Effector memory CD8-positive, alpha-beta T cell (primary cell): ENCODE data around the gene KCTD16.

Experiments used
- ATAC-seq: fragments of 150-1000 bp; cut with Tn5 transposase; replicated peaks from 2 replicates; pipeline ENCODE4 v1.10.0; 2021; ENCODE audit warnings: mild to moderate bottlenecking, moderate library complexity
- DNase-seq, 3 experiments: peaks; one replicate each; pipeline ENCODE4 v3.0.0; 2021
- H3K27ac Mint-ChIP-seq, 2 donors: one replicate each; pipeline ENCODE4 v1.8.0; 2022; ENCODE audit warnings: mild to moderate bottlenecking in 2 of 2, mixed read lengths in 2 of 2, moderate library complexity in 2 of 2
- H3K27me3 Mint-ChIP-seq, 2 donors: one replicate each; pipeline ENCODE4 v1.8.0; 2022; ENCODE audit warnings: mixed read lengths in 2 of 2
- H3K36me3 Mint-ChIP-seq: one replicate; pipeline ENCODE4 v1.8.0; 2022; ENCODE audit warnings: mild to moderate bottlenecking, moderate library complexity, mixed read lengths; ENCODE audit not compliant: insufficient read depth
- H3K4me1 Mint-ChIP-seq, 2 donors: one replicate each; pipeline ENCODE4 v1.8.0; 2022; ENCODE audit warnings: low read depth in 2 of 2, mixed read lengths in 2 of 2
- H3K4me3 Mint-ChIP-seq, 2 donors: one replicate each; pipeline ENCODE4 v1.8.0; 2022; ENCODE audit warnings: mild to moderate bottlenecking in 2 of 2, mixed read lengths in 2 of 2, moderate library complexity in 2 of 2
- H3K9me3 Mint-ChIP-seq, 2 donors: one replicate each; pipeline ENCODE4 v1.8.0; 2022; ENCODE audit warnings: mixed read lengths in 2 of 2

KCTD16 gene

GRCh38 chr5:144465441-144465840 is 294.8 kb downstream of the KCTD16 start:
- Mint-ChIP-seq H3K36me3 (no peaks in the 10 kb centered on the region), H3K27me3 (no peaks in the 10 kb centered on the region), H3K9me3 (peaks cover 8 to 14% of the 10 kb centered on the region in 2 donors), H3K4me3 (no peak overlapping the region), H3K4me1 (no peaks in the 10 kb centered on the region), H3K27ac (no peak overlapping the region)
- no peak for DNase-seq
- ATAC-seq: no peak

DNA sequence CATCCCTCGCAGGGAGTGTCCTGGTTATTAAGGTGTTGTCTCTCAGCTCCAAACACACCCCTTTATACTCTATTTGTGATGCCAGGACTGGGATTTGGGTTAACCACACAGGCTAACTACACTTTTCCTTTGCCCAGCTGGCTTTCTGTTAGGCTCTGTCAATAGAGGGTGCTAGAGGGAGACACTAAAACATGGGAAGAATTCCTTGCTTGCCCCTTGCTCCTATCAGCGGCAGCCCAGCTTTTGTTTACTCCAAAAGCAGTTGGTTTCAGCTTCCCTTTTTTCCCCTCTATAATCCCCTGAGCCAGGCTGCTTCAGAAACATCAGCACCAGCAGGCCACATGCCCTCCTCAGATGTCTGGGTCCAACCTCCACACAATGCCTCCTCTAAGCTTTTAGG is 297.1 kb downstream of the KCTD16 start:
- H3K36me3 Mint-ChIP-seq: no peaks in the 10 kb centered on the region
- H3K9me3 Mint-ChIP-seq: peaks cover 0 to 8% of the 10 kb centered on the region in 2 donors
- H3K4me3 Mint-ChIP-seq: no peak overlapping the region
- DNase-seq (no peak), ATAC-seq (no peak)
- H3K27me3 Mint-ChIP-seq: no peaks in the 10 kb centered on the region
- no peak overlapping the region for H3K27ac Mint-ChIP-seq
- no peaks in the 10 kb centered on the region for H3K4me1 Mint-ChIP-seq

- no peak for ATAC-seq
- no peaks in the 10 kb centered on the region for H3K36me3 Mint-ChIP-seq
- no peaks in the 10 kb centered on the region for H3K4me1 Mint-ChIP-seq
- DNase-seq: no peak
- H3K27me3 Mint-ChIP-seq: no peaks in the 10 kb centered on the region
- no peak overlapping the region for H3K4me3 Mint-ChIP-seq
- H3K9me3 Mint-ChIP-seq: peaks cover 0 to 8% of the 10 kb centered on the region in 2 donors
- H3K27ac Mint-ChIP-seq: no peak overlapping the region
Observed at GRCh38 chr5:144468571-144468970, 297.9 kb downstream of the KCTD16 start.

GRCh38 chr5:144469106-144469505 is 298.4 kb downstream of the KCTD16 start:
- ATAC-seq (no peak), DNase-seq (no peak)
- Mint-ChIP-seq H3K36me3 (no peaks in the 10 kb centered on the region), H3K4me1 (no peaks in the 10 kb centered on the region), H3K27ac (no peak overlapping the region), H3K4me3 (no peak overlapping the region), H3K9me3 (peaks cover 0 to 8% of the 10 kb centered on the region in 2 donors), H3K27me3 (no peaks in the 10 kb centered on the region)

DNA sequence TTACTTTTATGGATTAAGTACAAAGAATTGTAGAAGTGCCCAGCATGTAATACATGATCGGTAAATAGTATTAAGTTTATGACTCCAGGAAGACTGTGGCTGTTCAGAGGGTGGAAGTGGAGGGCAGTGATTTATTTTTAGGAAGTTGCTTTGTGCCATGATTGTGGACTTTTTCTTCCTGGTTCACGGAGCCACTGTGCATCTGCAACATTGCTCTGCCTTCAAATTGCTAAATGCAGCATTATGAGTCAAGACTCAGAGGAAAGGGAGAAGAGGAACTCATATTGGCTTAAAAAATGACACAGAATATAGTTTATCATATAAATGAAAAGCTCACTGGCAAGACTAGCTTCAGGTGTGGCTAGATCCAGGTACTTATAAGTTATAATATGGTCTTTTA is 301.5 kb downstream of the KCTD16 start:
- no peaks in the 10 kb centered on the region for H3K36me3 Mint-ChIP-seq
- H3K27me3 Mint-ChIP-seq: no peaks in the 10 kb centered on the region
- ATAC-seq (no peak), DNase-seq (no peak)
- H3K27ac Mint-ChIP-seq: no peak overlapping the region
- peaks cover 7% of the 10 kb centered on the region in 2 donors for H3K9me3 Mint-ChIP-seq
- H3K4me3 Mint-ChIP-seq: no peak overlapping the region
- no peaks in the 10 kb centered on the region for H3K4me1 Mint-ChIP-seq

DNA sequence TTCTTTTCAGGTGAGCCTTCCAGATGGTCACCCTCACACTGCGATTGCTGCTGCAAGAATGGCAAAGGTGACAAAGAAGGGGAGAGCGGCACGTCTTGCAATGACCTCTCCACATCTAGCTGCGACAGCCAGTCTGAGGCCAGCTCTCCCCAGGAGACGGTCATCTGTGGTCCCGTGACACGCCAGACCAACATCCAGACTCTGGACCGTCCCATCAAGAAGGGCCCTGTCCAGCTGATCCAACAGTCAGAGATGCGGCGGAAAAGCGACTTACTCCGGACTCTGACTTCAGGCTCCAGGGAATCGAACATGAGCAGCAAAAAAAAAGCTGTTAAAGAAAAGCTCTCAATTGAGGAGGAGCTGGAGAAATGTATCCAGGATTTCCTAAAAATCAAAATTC is 303.0 kb downstream of the KCTD16 start:
- no peak for DNase-seq
- peaks cover 4 to 7% of the 10 kb centered on the region in 2 donors for H3K9me3 Mint-ChIP-seq
- ATAC-seq: no peak
- H3K27me3 Mint-ChIP-seq: no peaks in the 10 kb centered on the region
- H3K4me3 Mint-ChIP-seq: no peak overlapping the region
- no peak overlapping the region for H3K27ac Mint-ChIP-seq
- H3K36me3 Mint-ChIP-seq: no peaks in the 10 kb centered on the region
- H3K4me1 Mint-ChIP-seq: no peaks in the 10 kb centered on the region

GRCh38 chr5:144478565-144478964 is 307.9 kb downstream of the KCTD16 start:
- no peak for DNase-seq
- Mint-ChIP-seq H3K4me1 (no peaks in the 10 kb centered on the region), H3K9me3 (peaks cover 1 to 7% of the 10 kb centered on the region in 2 donors), H3K4me3 (no peak overlapping the region), H3K27me3 (no peaks in the 10 kb centered on the region), H3K36me3 (no peaks in the 10 kb centered on the region), H3K27ac (no peak overlapping the region)
- no peak for ATAC-seq

- Mint-ChIP-seq H3K9me3 (no peaks in the 10 kb centered on the region), H3K27ac (no peak overlapping the region), H3K27me3 (no peaks in the 10 kb centered on the region), H3K36me3 (no peaks in the 10 kb centered on the region), H3K4me1 (no peaks in the 10 kb centered on the region), H3K4me3 (no peak overlapping the region)
- ATAC-seq: no peak
- no peak for DNase-seq
Observed at GRCh38 chr5:144481861-144482260, 311.2 kb downstream of the KCTD16 start.

DNA sequence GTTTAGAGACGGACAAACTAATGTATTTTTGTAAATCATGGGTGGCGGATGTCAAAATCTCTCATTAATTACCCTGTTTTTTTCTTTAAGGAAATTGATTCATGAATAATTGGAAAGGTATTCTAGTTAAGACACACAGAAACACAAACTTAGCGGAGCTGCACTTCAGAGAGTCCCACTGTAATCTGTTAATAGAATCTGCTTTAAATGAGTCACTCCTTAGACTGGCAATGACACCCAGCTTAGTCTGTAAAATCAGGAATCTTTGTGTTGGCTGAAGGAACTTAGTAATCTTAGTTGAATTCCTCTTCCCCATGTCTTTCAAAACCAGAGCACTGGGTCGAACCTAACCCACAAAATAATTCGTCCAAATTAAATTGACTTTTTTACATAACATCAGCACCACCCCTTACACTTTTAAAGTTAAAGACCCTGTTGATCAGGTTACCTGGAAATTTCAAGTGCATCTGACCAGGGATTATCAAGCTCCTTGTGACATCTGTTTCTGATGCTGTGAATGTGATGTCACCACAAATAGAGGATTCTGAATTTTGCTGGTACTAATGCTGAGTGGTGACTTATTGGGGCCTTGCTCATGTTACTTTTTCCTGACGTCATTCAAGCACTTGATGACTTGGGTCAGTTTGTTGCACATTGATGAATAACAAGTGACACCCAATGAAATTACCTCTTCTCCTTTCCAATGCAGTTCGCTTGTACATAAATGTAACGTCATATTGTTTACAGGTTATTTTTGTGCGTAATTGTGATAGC is 313.6 kb downstream of the KCTD16 start:
- DNase-seq (no peak), ATAC-seq (no peak)
- H3K9me3 Mint-ChIP-seq: peaks cover 0 to 5% of the 10 kb centered on the region in 2 donors
- H3K36me3 Mint-ChIP-seq: no peaks in the 10 kb centered on the region
- no peaks in the 10 kb centered on the region for H3K27me3 Mint-ChIP-seq
- no peak overlapping the region for H3K27ac Mint-ChIP-seq
- H3K4me1 Mint-ChIP-seq: no peaks in the 10 kb centered on the region
- H3K4me3 Mint-ChIP-seq: no peak overlapping the region

- Mint-ChIP-seq H3K4me1 (no peaks in the 10 kb centered on the region), H3K27me3 (no peaks in the 10 kb centered on the region), H3K4me3 (no peak overlapping the region), H3K27ac (no peak overlapping the region), H3K36me3 (no peaks in the 10 kb centered on the region), H3K9me3 (peaks cover 0 to 5% of the 10 kb centered on the region in 2 donors)
- ATAC-seq: no peak
- DNase-seq: no peak
Observed at GRCh38 chr5:144485540-144485939, 314.9 kb downstream of the KCTD16 start.

GRCh38 chr5:144487207-144487606 is 316.5 kb downstream of the KCTD16 start:
- Mint-ChIP-seq H3K27ac (no peak overlapping the region), H3K36me3 (no peaks in the 10 kb centered on the region), H3K27me3 (no peaks in the 10 kb centered on the region), H3K4me1 (no peaks in the 10 kb centered on the region), H3K4me3 (no peak overlapping the region), H3K9me3 (peaks cover 0 to 5% of the 10 kb centered on the region in 2 donors)
- ATAC-seq: no peak
- no peak for DNase-seq

DNA sequence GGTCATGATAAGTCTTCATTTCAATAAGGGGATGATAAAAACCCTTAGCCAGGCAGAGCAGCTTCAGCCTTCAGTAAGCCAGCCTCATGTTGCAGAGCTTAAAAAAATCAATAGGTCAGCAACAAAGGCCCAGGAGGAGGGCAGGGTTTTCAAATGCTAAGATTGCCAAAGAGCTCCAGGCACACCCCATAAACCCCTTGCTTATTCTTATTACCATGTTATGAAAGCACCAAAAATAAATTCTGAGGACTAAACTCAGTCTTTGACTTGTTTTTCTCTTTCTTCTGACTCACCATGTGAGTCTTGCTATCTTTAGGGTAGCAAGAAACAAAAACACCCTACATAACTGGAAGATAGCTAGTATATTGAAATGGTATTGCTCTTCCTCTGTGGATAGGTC is 317.1 kb downstream of the KCTD16 start:
- ATAC-seq (no peak), DNase-seq (no peak)
- peaks cover 0 to 5% of the 10 kb centered on the region in 2 donors for H3K9me3 Mint-ChIP-seq
- H3K36me3 Mint-ChIP-seq: no peaks in the 10 kb centered on the region
- no peak overlapping the region for H3K4me3 Mint-ChIP-seq
- no peaks in the 10 kb centered on the region for H3K4me1 Mint-ChIP-seq
- H3K27me3 Mint-ChIP-seq: no peaks in the 10 kb centered on the region
- no peak overlapping the region for H3K27ac Mint-ChIP-seq

- Mint-ChIP-seq H3K4me1 (no peaks in the 10 kb centered on the region), H3K36me3 (no peaks in the 10 kb centered on the region), H3K27ac (no peak overlapping the region), H3K27me3 (no peaks in the 10 kb centered on the region), H3K4me3 (no peak overlapping the region), H3K9me3 (peaks cover 10% of the 10 kb centered on the region in 2 donors)
- DNase-seq (no peak), ATAC-seq (no peak)
Observed at GRCh38 chr5:144503123-144503522, 332.4 kb downstream of the KCTD16 start.

GRCh38 chr5:144504929-144505577 is 334.4 kb downstream of the KCTD16 start:
- Mint-ChIP-seq H3K9me3 (peaks cover 6 to 8% of the 10 kb centered on the region in 2 donors), H3K4me1 (no peaks in the 10 kb centered on the region), H3K27me3 (no peaks in the 10 kb centered on the region), H3K4me3 (no peak overlapping the region), H3K36me3 (no peaks in the 10 kb centered on the region), H3K27ac (no peak overlapping the region)
- ATAC-seq (no peak), DNase-seq (no peak)
